ENCODE measurements around the gene SGTA. TPM values are rescaled to one million over a fixed set of nuclear protein-coding genes. Genes with fewer than 3 reads are reported as not detected.
A peak's percentile ranks its signal among the peaks of the same experiment; 100 is the strongest.

SGTA gene, protein sequence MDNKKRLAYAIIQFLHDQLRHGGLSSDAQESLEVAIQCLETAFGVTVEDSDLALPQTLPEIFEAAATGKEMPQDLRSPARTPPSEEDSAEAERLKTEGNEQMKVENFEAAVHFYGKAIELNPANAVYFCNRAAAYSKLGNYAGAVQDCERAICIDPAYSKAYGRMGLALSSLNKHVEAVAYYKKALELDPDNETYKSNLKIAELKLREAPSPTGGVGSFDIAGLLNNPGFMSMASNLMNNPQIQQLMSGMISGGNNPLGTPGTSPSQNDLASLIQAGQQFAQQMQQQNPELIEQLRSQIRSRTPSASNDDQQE
- total RNA-seq (10 to 100 TPM; 28.2 to 79.2 (median 54.2) TPM), polyA plus RNA-seq (100 to 1,000 TPM in 1 of 3 donors, 10 to 100 TPM in 2; 30.3 to 104 (median 74.5) TPM)
- long read RNA-seq, donor 1, transcript SGTA-201 (12 exons, 2,330 nt): major isoform, 15 of 43 reads
- long read RNA-seq, donor 1, partial matches to known transcripts: 28 of 43 reads
- long read RNA-seq, donor 1, other reads (novel, unspliced or antisense): 0 of 43 reads
- long read RNA-seq, donor 2, transcript SGTA-201 (12 exons, 2,330 nt): major isoform, 5 of 10 reads
- long read RNA-seq, donor 2, partial matches to known transcripts: 5 of 10 reads
- long read RNA-seq, donor 2, other reads (novel, unspliced or antisense): 0 of 10 reads
- long read RNA-seq, donor 3, transcript SGTA-201 (12 exons, 2,330 nt): major isoform, 6 of 7 reads
- long read RNA-seq, donor 3, partial matches to known transcripts: 0 of 7 reads
- long read RNA-seq, donor 3, other reads (novel, unspliced or antisense): 0 of 7 reads
- long read RNA-seq, donor 4, transcript SGTA-201 (12 exons, 2,330 nt): major isoform, 36 of 45 reads
- long read RNA-seq, donor 4, partial matches to known transcripts: 1 of 45 reads
- long read RNA-seq, donor 4, other reads (novel, unspliced or antisense): 7 of 45 reads
- long read RNA-seq, donor 5, transcript SGTA-201 (12 exons, 2,330 nt): major isoform, 150 of 165 reads
- long read RNA-seq, donor 5, partial matches to known transcripts: 7 of 165 reads
- long read RNA-seq, donor 5, other reads (novel, unspliced or antisense): 8 of 165 reads
- long read RNA-seq, donor 6, transcript SGTA-201 (12 exons, 2,330 nt): major isoform, 25 of 29 reads
- long read RNA-seq, donor 6, partial matches to known transcripts: 2 of 29 reads
- long read RNA-seq, donor 6, other reads (novel, unspliced or antisense): 2 of 29 reads
- long read RNA-seq, donor 7, transcript SGTA-201 (12 exons, 2,330 nt): major isoform, 7 of 12 reads
- long read RNA-seq, donor 7, partial matches to known transcripts: 5 of 12 reads
- long read RNA-seq, donor 7, other reads (novel, unspliced or antisense): 0 of 12 reads
- long read RNA-seq, donor 8, transcript SGTA-201 (12 exons, 2,330 nt): major isoform, 15 of 21 reads
- long read RNA-seq, donor 8, partial matches to known transcripts: 0 of 21 reads
- long read RNA-seq, donor 8, other reads (novel, unspliced or antisense): 6 of 21 reads
- long read RNA-seq, donor 9, partial matches to known transcripts: 10 of 12 reads
- long read RNA-seq, donor 9, other reads (novel, unspliced or antisense): 0 of 12 reads
- long read RNA-seq, donor 10, transcript SGTA-201 (12 exons, 2,330 nt): major isoform, 10 of 11 reads
- long read RNA-seq, donor 10, partial matches to known transcripts: 0 of 11 reads
- long read RNA-seq, donor 10, other reads (novel, unspliced or antisense): 0 of 11 reads

DNA sequence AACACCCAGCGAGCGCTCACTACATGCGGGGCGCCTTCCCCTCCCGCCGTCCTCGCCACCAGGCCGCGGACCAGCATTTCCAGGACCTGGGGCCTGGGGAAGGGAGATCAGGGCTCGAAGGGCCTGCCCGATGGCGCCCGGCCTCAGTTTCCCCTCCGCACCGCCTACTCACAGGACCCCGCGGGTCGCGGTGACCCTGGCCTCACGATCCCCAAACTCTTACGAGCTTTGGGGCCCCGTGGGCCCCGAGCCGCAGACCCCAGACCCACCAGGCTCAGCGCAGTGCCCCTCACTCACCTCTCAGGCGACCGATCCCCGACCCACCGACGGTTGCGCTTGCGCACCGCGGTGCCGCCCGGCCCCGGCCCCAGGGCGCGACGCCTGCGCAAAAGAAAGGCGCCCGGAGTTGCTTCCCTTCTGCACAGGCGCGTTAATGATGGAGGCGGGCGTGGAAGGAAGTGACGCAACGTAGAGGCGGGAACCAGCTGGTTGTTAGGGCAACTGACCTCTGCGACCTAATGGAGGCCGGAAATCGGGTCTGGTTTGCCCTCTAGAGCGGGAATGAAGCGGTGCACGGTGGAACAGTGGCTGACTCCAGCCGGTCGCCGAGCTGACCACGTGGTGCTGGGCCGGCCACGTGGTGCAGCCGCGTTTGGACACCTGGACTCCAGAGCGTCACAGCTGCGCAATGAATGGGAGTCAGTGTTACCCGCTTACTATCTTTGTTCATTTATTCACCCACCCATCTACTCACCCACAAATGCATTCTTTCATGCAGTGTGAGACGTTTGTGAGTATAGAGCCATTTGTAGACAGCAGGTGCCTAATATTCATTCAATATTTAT lies at the start of gene SGTA:
Gene SGTA, minus strand, starts transcription at position 338 of the 845 bp plus-strand sequence. CDS start 14,205 bp downstream, outside the sequence.
- WGBS, 4 donors: 0% methylated on average over 7 to 68 of the region's 68 CpGs
- no peaks in the 10 kb centered on the region for H3K36me3 ChIP-seq (replicated peaks in 1 of 2)
- DNase-seq: peak; percentile 97 to 100 (median 99)
- intact Hi-C loops (cut with DNase I): no loop called here
- no peaks in the 10 kb centered on the region for H3K9me3 ChIP-seq (replicated peaks in 1 of 3)
- TF ChIP-seq, protein P1, sequence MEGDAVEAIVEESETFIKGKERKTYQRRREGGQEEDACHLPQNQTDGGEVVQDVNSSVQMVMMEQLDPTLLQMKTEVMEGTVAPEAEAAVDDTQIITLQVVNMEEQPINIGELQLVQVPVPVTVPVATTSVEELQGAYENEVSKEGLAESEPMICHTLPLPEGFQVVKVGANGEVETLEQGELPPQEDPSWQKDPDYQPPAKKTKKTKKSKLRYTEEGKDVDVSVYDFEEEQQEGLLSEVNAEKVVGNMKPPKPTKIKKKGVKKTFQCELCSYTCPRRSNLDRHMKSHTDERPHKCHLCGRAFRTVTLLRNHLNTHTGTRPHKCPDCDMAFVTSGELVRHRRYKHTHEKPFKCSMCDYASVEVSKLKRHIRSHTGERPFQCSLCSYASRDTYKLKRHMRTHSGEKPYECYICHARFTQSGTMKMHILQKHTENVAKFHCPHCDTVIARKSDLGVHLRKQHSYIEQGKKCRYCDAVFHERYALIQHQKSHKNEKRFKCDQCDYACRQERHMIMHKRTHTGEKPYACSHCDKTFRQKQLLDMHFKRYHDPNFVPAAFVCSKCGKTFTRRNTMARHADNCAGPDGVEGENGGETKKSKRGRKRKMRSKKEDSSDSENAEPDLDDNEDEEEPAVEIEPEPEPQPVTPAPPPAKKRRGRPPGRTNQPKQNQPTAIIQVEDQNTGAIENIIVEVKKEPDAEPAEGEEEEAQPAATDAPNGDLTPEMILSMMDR (IDR thresholded peaks at IDR 0.05): peak in 5 of 6 experiments; percentile 37 to 66 (median 54)
- peak; percentile 61 to 76 for TF ChIP-seq POLR2A (IDR thresholded peaks at IDR 0.05)
- H3K4me1 ChIP-seq (replicated peaks in 1 of 2): peaks cover 31 to 60% of the 10 kb centered on the region in 2 donors
- peak within 1 kb of the TSS; percentile 69 to 91 (median 85) for H3K27ac ChIP-seq
- no peaks in the 10 kb centered on the region for H3K27me3 ChIP-seq
- peak within 1 kb of the TSS; percentile 37 to 96 (median 76) for H3K4me3 ChIP-seq

DNA sequence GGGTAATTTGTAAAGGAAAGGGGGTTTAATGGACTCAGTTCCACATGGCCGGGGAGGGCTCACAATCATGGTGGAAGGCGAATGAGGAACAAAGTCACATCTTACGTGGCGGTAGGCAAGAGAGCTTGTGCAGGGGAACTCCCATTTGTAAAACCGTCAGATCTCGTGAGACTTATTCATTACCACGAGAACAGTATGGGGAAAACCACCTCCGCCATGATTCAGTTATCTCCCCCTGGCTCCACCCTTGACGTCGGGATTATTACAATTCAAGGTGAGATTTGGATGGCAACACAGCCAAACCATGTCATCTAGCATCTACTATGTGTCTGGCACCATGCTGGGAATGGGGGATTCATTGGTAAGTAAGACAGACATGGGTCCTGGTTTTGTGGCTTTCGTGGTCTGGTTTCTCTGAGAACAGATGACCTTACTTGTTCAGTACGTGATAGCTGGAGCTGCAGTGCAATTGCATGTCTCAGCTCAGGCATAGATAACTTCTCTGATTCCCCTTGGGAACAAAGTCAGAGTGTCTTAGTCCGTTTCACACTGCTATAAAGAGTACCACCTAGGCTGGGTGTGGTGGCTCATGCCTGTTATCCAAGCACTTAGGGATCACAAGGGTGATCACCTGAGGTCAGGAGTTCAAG lies 44.9 kb upstream of the SGTA start:
- H3K4me1 ChIP-seq (replicated peaks in 1 of 2): no peaks in the 10 kb centered on the region
- no peak overlapping the region for H3K27ac ChIP-seq
- intact Hi-C loops (cut with DNase I): no loop called here
- H3K4me3 ChIP-seq: no peak overlapping the region
- TF ChIP-seq POLR2A (IDR thresholded peaks at IDR 0.05): no peak
- TF ChIP-seq, protein P1 (IDR thresholded peaks at IDR 0.05): no peak
- WGBS, 4 donors: 90 to 95% (median 94%) methylated on average over 12 to 13 of the region's 13 CpGs
- H3K9me3 ChIP-seq (replicated peaks in 1 of 3): peaks cover 0 to 27% (median 5%) of the 10 kb centered on the region in 3 donors
- no peaks in the 10 kb centered on the region for H3K27me3 ChIP-seq
- peaks cover 0 to 5% of the 10 kb centered on the region in 2 donors for H3K36me3 ChIP-seq (replicated peaks in 1 of 2)
- DNase-seq: peak in 1 of 7 donors; percentile 14

DNA sequence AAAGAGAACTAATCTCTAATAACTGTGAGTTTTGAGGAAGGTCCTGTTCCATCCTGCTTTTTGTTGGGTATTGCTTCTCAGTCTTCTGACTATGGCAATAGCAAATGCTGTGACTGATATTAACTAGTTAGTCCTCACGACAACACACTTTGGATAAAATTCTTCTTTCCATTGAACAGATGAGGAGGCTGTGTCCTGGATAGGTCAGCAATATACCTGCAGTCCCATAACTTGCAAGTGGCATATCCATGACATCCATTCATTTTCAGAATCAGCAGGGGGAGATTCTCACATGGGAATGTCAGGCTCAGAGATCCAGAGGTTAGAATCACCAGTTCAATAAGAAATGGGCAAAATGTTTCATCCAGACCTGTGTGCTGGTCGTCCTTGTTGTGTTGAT lies 43.9 kb upstream of the SGTA start:
- peaks cover 0 to 19% (median 0%) of the 10 kb centered on the region in 3 donors for H3K9me3 ChIP-seq (replicated peaks in 1 of 3)
- intact Hi-C loops (cut with DNase I): no loop called here
- H3K27me3 ChIP-seq: no peaks in the 10 kb centered on the region
- no peak overlapping the region for H3K4me3 ChIP-seq
- H3K27ac ChIP-seq: no peak overlapping the region
- no peaks in the 10 kb centered on the region for H3K36me3 ChIP-seq (replicated peaks in 1 of 2)
- H3K4me1 ChIP-seq (replicated peaks in 1 of 2): no peaks in the 10 kb centered on the region
- WGBS, 4 donors: 79 to 100% (median 92%) methylated on average over 1 to 2 of the region's 2 CpGs
- TF ChIP-seq POLR2A (IDR thresholded peaks at IDR 0.05): no peak
- TF ChIP-seq, protein P1 (IDR thresholded peaks at IDR 0.05): no peak
- DNase-seq: no peak
